ENCODE measurements around the gene PRKAR1B.

PRKAR1B gene

DNA sequence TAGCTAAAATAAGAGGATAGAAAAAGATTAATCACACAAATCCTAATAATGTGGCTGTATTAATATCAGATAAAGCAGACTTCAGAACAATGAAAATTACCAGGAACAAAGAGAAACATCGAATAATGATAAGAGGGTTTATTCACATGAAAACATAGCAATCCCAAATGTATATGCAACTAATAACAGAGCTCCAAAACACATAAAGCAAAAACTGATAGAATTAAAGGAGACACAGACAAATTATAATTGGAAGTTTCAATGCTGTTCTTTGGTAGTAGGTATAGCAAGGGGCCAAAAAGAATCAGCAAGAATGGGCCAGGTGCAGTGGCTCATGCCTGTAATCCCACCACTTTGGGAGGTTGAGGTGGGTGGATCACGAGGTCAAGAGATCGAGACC is 24.0 kb downstream of the PRKAR1B start:
- no peak for DNase-seq (ENCODE audit: low read depth)
- no peak overlapping the region for H3K4me3 ChIP-seq (ENCODE audit: low read length)
- TF ChIP-seq, protein P1, sequence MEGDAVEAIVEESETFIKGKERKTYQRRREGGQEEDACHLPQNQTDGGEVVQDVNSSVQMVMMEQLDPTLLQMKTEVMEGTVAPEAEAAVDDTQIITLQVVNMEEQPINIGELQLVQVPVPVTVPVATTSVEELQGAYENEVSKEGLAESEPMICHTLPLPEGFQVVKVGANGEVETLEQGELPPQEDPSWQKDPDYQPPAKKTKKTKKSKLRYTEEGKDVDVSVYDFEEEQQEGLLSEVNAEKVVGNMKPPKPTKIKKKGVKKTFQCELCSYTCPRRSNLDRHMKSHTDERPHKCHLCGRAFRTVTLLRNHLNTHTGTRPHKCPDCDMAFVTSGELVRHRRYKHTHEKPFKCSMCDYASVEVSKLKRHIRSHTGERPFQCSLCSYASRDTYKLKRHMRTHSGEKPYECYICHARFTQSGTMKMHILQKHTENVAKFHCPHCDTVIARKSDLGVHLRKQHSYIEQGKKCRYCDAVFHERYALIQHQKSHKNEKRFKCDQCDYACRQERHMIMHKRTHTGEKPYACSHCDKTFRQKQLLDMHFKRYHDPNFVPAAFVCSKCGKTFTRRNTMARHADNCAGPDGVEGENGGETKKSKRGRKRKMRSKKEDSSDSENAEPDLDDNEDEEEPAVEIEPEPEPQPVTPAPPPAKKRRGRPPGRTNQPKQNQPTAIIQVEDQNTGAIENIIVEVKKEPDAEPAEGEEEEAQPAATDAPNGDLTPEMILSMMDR (conservative IDR thresholded peaks at IDR 0.05; ENCODE audit: low read length): no peak

DNA sequence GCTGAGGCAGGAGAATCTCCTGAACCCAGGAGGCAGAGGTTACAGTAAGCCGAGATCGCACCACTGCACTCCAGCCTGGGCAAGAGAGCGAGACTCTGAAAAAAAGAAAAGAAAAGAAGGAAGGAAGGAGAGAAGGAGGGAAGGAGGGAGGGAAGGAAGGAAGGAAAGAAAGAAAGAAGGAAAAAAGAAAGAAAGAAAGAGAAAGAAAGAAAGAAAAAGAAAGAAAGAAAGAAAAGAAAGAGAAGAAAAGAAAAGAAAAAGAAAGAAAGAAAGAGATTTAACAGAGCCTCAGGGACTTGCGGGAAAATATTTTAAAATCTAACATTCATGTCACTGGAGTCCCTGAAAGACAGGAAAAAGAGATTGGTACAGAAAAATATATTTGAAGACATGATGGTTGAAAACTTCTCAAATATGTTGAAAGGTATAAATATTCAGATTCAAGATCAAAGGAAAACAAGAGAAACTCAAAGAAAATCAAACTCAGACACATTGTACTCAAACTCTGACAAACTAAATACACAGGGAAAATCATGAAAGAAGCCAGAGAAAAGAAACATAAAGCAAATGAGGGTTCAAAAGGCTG is 25.9 kb downstream of the PRKAR1B start:
- TF ChIP-seq, protein P1 (conservative IDR thresholded peaks at IDR 0.05; ENCODE audit: low read length): no peak
- DNase-seq (ENCODE audit: low read depth): no peak

DNA sequence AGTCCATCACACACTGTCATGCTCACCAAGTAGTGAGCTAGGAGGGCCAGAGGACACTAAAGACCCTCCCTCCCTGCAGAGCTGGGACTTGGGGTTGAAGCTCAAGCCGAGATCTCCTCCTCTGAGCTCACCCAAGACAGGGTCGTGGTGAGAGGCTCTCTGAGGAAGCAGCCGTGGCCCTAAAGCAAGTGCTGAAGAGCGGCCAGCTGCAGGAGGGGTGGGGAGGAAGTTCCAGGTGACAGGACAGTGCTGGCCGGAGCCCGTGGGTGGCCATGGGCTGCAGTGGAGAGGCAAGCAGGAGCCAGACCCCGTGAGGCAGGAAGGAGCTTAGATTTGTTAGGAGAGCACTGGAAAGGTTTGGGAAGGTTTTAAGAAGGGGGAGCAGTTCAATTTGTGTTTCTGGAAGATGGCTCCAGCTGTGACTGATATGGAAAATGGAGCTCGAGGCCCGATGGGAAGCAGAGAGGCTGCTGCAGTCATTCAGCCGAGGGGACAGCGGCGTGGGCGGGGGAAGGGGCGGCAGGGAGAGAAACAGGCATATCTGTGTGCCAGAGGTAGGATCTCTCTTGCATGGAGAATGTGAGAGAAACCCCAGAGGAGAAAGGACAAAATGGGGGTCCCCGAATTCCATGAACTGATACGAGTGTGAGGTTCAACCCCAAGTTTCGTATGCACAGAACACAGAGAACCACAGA is 27.5 kb downstream of the PRKAR1B start:
- no peak for DNase-seq (ENCODE audit: low read depth)
- TF ChIP-seq, protein P1 (conservative IDR thresholded peaks at IDR 0.05; ENCODE audit: low read length): no peak
- H3K4me3 ChIP-seq (ENCODE audit: low read length): no peak overlapping the region

More for the DNA sequence above, 25.9 kb downstream of the PRKAR1B start:
- H3K4me3 ChIP-seq (ENCODE audit: low read length): no peak overlapping the region

GRCh38 chr7:698515-699475 is 28.3 kb downstream of the PRKAR1B start:
- TF ChIP-seq, protein P1 (conservative IDR thresholded peaks at IDR 0.05; ENCODE audit: low read length): no peak
- no peak for DNase-seq (ENCODE audit: low read depth)
- no peak overlapping the region for H3K4me3 ChIP-seq (ENCODE audit: low read length)

- DNase-seq (ENCODE audit: low read depth): no peak
- TF ChIP-seq, protein P1 (conservative IDR thresholded peaks at IDR 0.05; ENCODE audit: low read length): no peak
Measured at GRCh38 chr7:696812-697551, 30.1 kb downstream of the PRKAR1B start.

DNA sequence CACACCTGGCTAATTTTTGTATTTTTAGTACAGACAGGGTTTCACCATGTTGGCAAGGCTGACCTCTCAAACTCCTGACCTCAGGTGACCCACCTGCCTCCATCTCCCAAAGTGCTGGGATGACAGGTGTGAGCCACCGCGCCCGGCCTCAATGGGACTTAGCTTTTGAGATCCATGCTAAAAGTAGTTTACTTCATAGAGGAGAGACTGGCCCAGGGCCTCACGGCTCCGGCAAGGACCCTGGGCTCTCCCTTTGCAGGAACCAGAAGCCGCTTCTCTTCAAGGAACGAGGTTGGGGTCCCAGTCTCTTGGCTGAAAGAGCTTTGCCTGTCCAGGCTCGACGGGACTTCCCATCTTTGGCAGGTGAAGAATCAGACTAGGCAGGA is 30.7 kb downstream of the PRKAR1B start:
- DNase-seq (ENCODE audit: low read depth): no peak
- TF ChIP-seq, protein P1 (conservative IDR thresholded peaks at IDR 0.05; ENCODE audit: low read length): no peak
- no peak overlapping the region for H3K4me3 ChIP-seq (ENCODE audit: low read length)

More at GRCh38 chr7:696812-697551, 30.1 kb downstream of the PRKAR1B start:
- no peak overlapping the region for H3K4me3 ChIP-seq (ENCODE audit: low read length)

Data from AG10803 (cell line).